MCF 10A (cell line): ENCODE data around the gene RIN2. TPM values are rescaled to one million over a fixed set of nuclear protein-coding genes. Genes with fewer than 3 reads are reported as not detected.

Experiments
- BruUV-seq: library from RNA; stranded (reverse); fragments of 400-500 nt; replicated peaks from 2 replicates; lab custom pipeline; 2021; lab: Mats Ljungman, UMichigan
- CTCF ChIA-PET: fragments of 300-600 bp; sonication (Branson Sonifier 250); formaldehyde crosslinking; extraction: SDS; loops from one replicate; lab custom pipeline; 2021; ENCODE audit warnings: antibody characterized with exemption, inconsistent platforms; lab: Yijun Ruan, JAX
- POLR2A ChIA-PET: fragments of 300-600, 350-650 bp; sonication (Branson Sonifier 250); formaldehyde crosslinking; extraction: SDS; loops from one replicate; lab custom pipeline; 2020; ENCODE audit warnings: antibody characterized with exemption, inconsistent platforms; lab: Yijun Ruan, JAX
- DNase-seq: peaks from one replicate; pipeline ENCODE4 v3.0.0-alpha.2; 2018; ENCODE audit not compliant: unreplicated experiment
- H3K27ac Mint-ChIP-seq: one replicate; pipeline ENCODE4 v1.8.0; 2022; ENCODE audit warnings: mild to moderate bottlenecking, low read depth, mixed read lengths; ENCODE audit not compliant: unreplicated experiment
- H3K27me3 Mint-ChIP-seq: one replicate; pipeline ENCODE4 v1.8.0; 2022; ENCODE audit warnings: mixed read lengths; ENCODE audit not compliant: insufficient read depth, unreplicated experiment
- H3K36me3 Mint-ChIP-seq: one replicate; pipeline ENCODE4 v1.8.0; 2022; ENCODE audit warnings: mild to moderate bottlenecking, moderate library complexity, mixed read lengths; ENCODE audit not compliant: insufficient read depth, unreplicated experiment
- H3K4me1 Mint-ChIP-seq: one replicate; pipeline ENCODE4 v1.8.0; 2022; ENCODE audit warnings: mixed read lengths; ENCODE audit not compliant: insufficient read depth, unreplicated experiment
- H3K4me3 Mint-ChIP-seq: one replicate; pipeline ENCODE4 v1.8.0; 2022; ENCODE audit warnings: mild to moderate bottlenecking, moderate library complexity, mixed read lengths; ENCODE audit not compliant: unreplicated experiment
- H3K9me3 Mint-ChIP-seq: one replicate; pipeline ENCODE4 v1.8.0; 2022; ENCODE audit warnings: mixed read lengths; ENCODE audit not compliant: unreplicated experiment
- CTCF ChIP-seq: fragments of 200-600 bp; IDR thresholded peaks from one replicate; pipeline ENCODE4 v1.8.0; 2022; ENCODE audit warnings: antibody characterized with exemption, mild to moderate bottlenecking; ENCODE audit not compliant: unreplicated experiment
- intact Hi-C: fragments of 100-400 bp; cut with micrococcal nuclease; formaldehyde crosslinking; loops from 2 replicates; pipeline ENCODE4 v1.14.1; 2022
- total RNA-seq: library from RNA; stranded (reverse); gene quantifications from 2 replicates; pipeline ENCODE4 v1.2.3, GENCODE V29; 2022

RIN2 gene
- total RNA-seq, 1 experiment from 2014 or later: 23.9 TPM

- ChIA-PET CTCF (interaction anchor here (0.6 to 9.6 kb wide), 16 partner anchors 9 to 282 kb away, joined by 3 to 181 read pairs (median 12); no protein-coding TSS in a partner anchor), POLR2A (interaction anchor here (0.6 to 6.7 kb wide), 13 partner anchors 9 to 271 kb away, joined by 3 to 154 read pairs (median 8); partner anchors contain the start of genes NAA20 and RIN2)
- H3K27me3 Mint-ChIP-seq: no peaks in the 10 kb centered on the region
- peak overlapping the region; percentile 86 for H3K27ac Mint-ChIP-seq
- no peak overlapping the region for H3K4me3 Mint-ChIP-seq
- BruUV-seq: no TSS peak
- no peak for DNase-seq
- H3K4me1 Mint-ChIP-seq: peaks cover 55% of the 10 kb centered on the region
- peaks cover 15% of the 10 kb centered on the region for H3K9me3 Mint-ChIP-seq
- no peaks in the 10 kb centered on the region for H3K36me3 Mint-ChIP-seq
- intact Hi-C loops: no loop called here
- TF ChIP-seq CTCF: no peak
These were observed 29.3 kb downstream of the RIN2 start for GRCh38 chr20:19787366-19787765.

GRCh38 chr20:19789009-19789408, 31.0 kb downstream of the RIN2 start:
- POLR2A ChIA-PET: interaction anchor here (1.4 kb wide), 1 partner anchor 146 kb away, joined by 3 read pairs; no protein-coding TSS in a partner anchor
- Mint-ChIP-seq H3K27ac (peak overlapping the region; percentile 46), H3K27me3 (no peaks in the 10 kb centered on the region), H3K36me3 (no peaks in the 10 kb centered on the region), H3K9me3 (peaks cover 15% of the 10 kb centered on the region), H3K4me1 (peaks cover 46% of the 10 kb centered on the region), H3K4me3 (no peak overlapping the region)
- BruUV-seq: no TSS peak
- intact Hi-C loops: no loop called here
- CTCF ChIA-PET: interaction anchor here (0.6 to 9.6 kb wide), 9 partner anchors 8 to 208 kb away, joined by 3 to 181 read pairs (median 4); no protein-coding TSS in a partner anchor
- TF ChIP-seq CTCF: no peak
- no peak for DNase-seq

GRCh38 chr20:19789446-19789845, 31.4 kb downstream of the RIN2 start:
- ChIA-PET POLR2A (interaction anchor here (1.0 to 1.4 kb wide), 2 partner anchors 145 to 186 kb away, joined by 3 to 5 read pairs; no protein-coding TSS in a partner anchor), CTCF (interaction anchor here (0.6 to 9.6 kb wide), 10 partner anchors 13 to 207 kb away, joined by 3 to 181 read pairs (median 4); no protein-coding TSS in a partner anchor)
- Mint-ChIP-seq H3K9me3 (peaks cover 15% of the 10 kb centered on the region), H3K27ac (peak overlapping the region; percentile 46), H3K4me3 (no peak overlapping the region), H3K4me1 (peaks cover 41% of the 10 kb centered on the region), H3K27me3 (no peaks in the 10 kb centered on the region), H3K36me3 (no peaks in the 10 kb centered on the region)
- intact Hi-C loops: no loop called here
- no TSS peak for BruUV-seq
- DNase-seq: no peak
- TF ChIP-seq CTCF: no peak

GRCh38 chr20:19791887-19792286, 33.8 kb downstream of the RIN2 start:
- no peak overlapping the region for H3K4me3 Mint-ChIP-seq
- peaks cover 17% of the 10 kb centered on the region for H3K4me1 Mint-ChIP-seq
- BruUV-seq: no TSS peak
- intact Hi-C loops: no loop called here
- no peak for DNase-seq
- no peaks in the 10 kb centered on the region for H3K36me3 Mint-ChIP-seq
- no peaks in the 10 kb centered on the region for H3K27me3 Mint-ChIP-seq
- peaks cover 15% of the 10 kb centered on the region for H3K9me3 Mint-ChIP-seq
- ChIA-PET POLR2A (interaction anchor here (0.5 to 1.3 kb wide), 4 partner anchors 11 to 202 kb away, joined by 3 read pairs; no protein-coding TSS in a partner anchor), CTCF (interaction anchor here (0.7 to 3.5 kb wide), 5 partner anchors 11 to 1207 kb away, joined by 3 to 23 read pairs (median 4); no protein-coding TSS in a partner anchor)
- no peak for TF ChIP-seq CTCF
- H3K27ac Mint-ChIP-seq: no peak overlapping the region
